ENCODE results near the gene WNT3A. TPM values are rescaled to one million over a fixed set of nuclear protein-coding genes. Genes with fewer than 3 reads are reported as not detected.

WNT3A gene
- total RNA-seq, 2 experiments from 2014 or later, result not detected

- peak overlapping the region; percentile 93 for H3K4me3 Mint-ChIP-seq
- no peaks in the 10 kb centered on the region for H3K9me3 Mint-ChIP-seq
- ATAC-seq (ENCODE audit: low read depth), result no peak
- peaks cover 23% of the 10 kb centered on the region for H3K4me1 Mint-ChIP-seq
- no peaks in the 10 kb centered on the region for H3K27me3 Mint-ChIP-seq
- peak overlapping the region; percentile 93 for H3K27ac Mint-ChIP-seq
- POLR2A ChIA-PET, result interaction anchor here (2.1 kb wide), 1 partner anchor 22 kb away, joined by 6 read pairs; the partner anchor contains the start of gene ARF1
- no peaks in the 10 kb centered on the region for H3K36me3 Mint-ChIP-seq
- no peak for DNase-seq
Measured at GRCh38 chr1:228104526-228105269, 97.9 kb downstream of the WNT3A start.

DNA sequence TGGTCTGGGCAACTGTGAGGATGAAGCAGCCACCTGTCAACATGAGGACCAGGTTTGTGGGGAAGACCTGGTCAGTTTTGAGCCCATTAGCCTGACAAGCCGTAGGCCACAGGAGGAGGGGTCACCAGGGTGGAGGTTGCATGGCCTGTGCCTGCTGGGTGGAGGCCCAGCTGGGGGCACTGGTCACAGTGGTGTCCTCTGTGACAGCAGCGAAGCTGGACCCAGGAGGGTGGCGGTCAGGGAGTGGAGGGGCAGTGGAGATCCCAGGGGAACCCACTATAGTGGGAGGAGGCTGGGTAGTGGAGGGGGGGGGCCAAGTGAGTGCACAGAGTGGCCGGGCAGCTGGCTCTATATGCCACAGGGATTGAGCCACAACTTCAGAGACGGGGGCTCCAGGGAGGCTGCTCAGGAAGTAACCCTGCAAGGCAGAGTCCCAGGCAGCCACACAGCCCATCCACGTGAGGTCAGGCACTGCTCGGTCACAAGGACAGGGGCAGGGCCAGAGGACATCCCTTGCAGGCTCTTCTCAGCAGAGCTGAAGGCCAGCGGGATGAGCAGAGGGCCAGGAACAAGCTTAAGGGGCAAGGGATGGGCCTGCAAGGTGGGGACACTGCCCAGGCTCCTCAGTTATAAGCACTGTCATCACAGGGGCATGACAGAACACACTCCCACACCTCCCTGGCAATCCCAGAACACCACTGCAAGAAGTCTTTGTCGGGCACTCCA, 98.6 kb downstream of the WNT3A start:
- Mint-ChIP-seq H3K4me1 (peaks cover 28% of the 10 kb centered on the region), H3K4me3 (no peak overlapping the region), H3K9me3 (no peaks in the 10 kb centered on the region), H3K27me3 (no peaks in the 10 kb centered on the region), H3K36me3 (no peaks in the 10 kb centered on the region), H3K27ac (no peak overlapping the region)
- POLR2A ChIA-PET, result interaction anchor here (2.1 kb wide), 1 partner anchor 23 kb away, joined by 6 read pairs; the partner anchor contains the start of gene ARF1
- ATAC-seq (ENCODE audit: low read depth) (no peak), DNase-seq (no peak)

GRCh38 chr1:228105996-228106799, 99.4 kb downstream of the WNT3A start:
- H3K27me3 Mint-ChIP-seq, result peaks cover 2% of the 10 kb centered on the region
- H3K4me1 Mint-ChIP-seq, result peaks cover 28% of the 10 kb centered on the region
- peaks cover 2% of the 10 kb centered on the region for H3K36me3 Mint-ChIP-seq
- POLR2A ChIA-PET, result interaction anchor here (1.0 to 2.1 kb wide), 2 partner anchors 24 to 58 kb away, joined by 6 to 7 read pairs; partner anchors contain the start of genes ARF1 and IBA57
- no peak overlapping the region for H3K4me3 Mint-ChIP-seq
- DNase-seq, result no peak
- no peaks in the 10 kb centered on the region for H3K9me3 Mint-ChIP-seq
- no peak overlapping the region for H3K27ac Mint-ChIP-seq
- ATAC-seq (ENCODE audit: low read depth), result no peak

DNA sequence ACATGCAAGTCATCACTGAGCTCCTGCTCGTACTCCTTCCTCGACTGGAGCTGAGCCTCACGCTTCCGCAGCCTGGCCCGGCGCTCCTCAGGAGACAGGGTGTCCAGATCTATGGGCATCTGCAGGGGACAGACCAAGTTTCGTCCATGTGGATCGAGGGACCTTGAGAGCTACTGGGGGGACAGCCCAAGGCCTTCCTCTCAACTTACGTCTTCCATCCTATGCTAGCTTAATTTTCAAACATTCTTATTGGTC, 99.9 kb downstream of the WNT3A start:
- no peaks in the 10 kb centered on the region for H3K9me3 Mint-ChIP-seq
- H3K4me1 Mint-ChIP-seq, result peaks cover 23% of the 10 kb centered on the region
- no peak overlapping the region for H3K4me3 Mint-ChIP-seq
- no peak overlapping the region for H3K27ac Mint-ChIP-seq
- peaks cover 2% of the 10 kb centered on the region for H3K27me3 Mint-ChIP-seq
- H3K36me3 Mint-ChIP-seq, result peaks cover 2% of the 10 kb centered on the region
- ATAC-seq (ENCODE audit: low read depth) (no peak), DNase-seq (no peak)
- POLR2A ChIA-PET, result interaction anchor here (1.0 to 2.1 kb wide), 2 partner anchors 24 to 58 kb away, joined by 6 to 7 read pairs; partner anchors contain the start of genes ARF1 and IBA57

DNA sequence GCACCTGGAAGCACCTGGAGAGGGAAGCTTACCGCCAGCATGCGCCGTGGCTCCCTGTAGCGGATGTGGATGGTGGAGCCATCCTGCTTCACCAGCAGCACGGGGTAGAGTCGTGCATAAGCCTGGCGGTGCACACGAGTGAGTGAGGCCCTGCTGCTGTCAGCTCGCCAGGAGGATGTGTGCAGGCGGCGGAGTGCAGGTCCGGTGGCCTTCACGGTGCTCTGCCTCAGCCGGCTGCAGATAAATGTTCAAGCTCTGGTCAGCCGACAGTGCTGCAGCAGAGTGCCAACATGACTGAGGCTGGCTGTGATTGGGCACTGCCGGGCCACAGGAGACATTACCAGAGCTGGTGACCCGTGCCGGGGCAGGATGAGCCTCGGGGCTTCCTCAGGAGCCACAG, 100.8 kb downstream of the WNT3A start:
- no peak for ATAC-seq (ENCODE audit: low read depth)
- peak overlapping the region; percentile 98 for H3K4me3 Mint-ChIP-seq
- H3K27me3 Mint-ChIP-seq, result peaks cover 2% of the 10 kb centered on the region
- DNase-seq, result no peak
- POLR2A ChIA-PET, result no interaction called here
- peaks cover 2% of the 10 kb centered on the region for H3K36me3 Mint-ChIP-seq
- no peaks in the 10 kb centered on the region for H3K9me3 Mint-ChIP-seq
- peak overlapping the region; percentile 96 for H3K27ac Mint-ChIP-seq
- H3K4me1 Mint-ChIP-seq, result peaks cover 23% of the 10 kb centered on the region

- ATAC-seq (ENCODE audit: low read depth), result no peak
- H3K9me3 Mint-ChIP-seq, result no peaks in the 10 kb centered on the region
- peak overlapping the region; percentile 98 for H3K4me3 Mint-ChIP-seq
- POLR2A ChIA-PET, result interaction anchor here (0.7 to 0.8 kb wide), 3 partner anchors 26 to 351 kb away, joined by 3 to 5 read pairs (median 4); partner anchors contain the start of gene ARF1
- peaks cover 2% of the 10 kb centered on the region for H3K36me3 Mint-ChIP-seq
- H3K4me1 Mint-ChIP-seq, result peaks cover 23% of the 10 kb centered on the region
- peak overlapping the region; percentile 96 for H3K27ac Mint-ChIP-seq
- no peak for DNase-seq
- H3K27me3 Mint-ChIP-seq, result peaks cover 2% of the 10 kb centered on the region
Measured at GRCh38 chr1:228108055-228108690, 101.4 kb downstream of the WNT3A start.

GRCh38 chr1:228108742-228109072, 101.9 kb downstream of the WNT3A start:
- H3K27me3 Mint-ChIP-seq, result peaks cover 2% of the 10 kb centered on the region
- POLR2A ChIA-PET, result interaction anchor here (0.7 to 1.7 kb wide), 4 partner anchors 27 to 350 kb away, joined by 3 to 5 read pairs (median 4); partner anchors contain the start of genes ARF1 and IBA57
- peak overlapping the region; percentile 98 for H3K4me3 Mint-ChIP-seq
- H3K36me3 Mint-ChIP-seq, result peaks cover 2% of the 10 kb centered on the region
- ATAC-seq (ENCODE audit: low read depth), result no peak
- H3K27ac Mint-ChIP-seq, result peak overlapping the region; percentile 96
- peaks cover 23% of the 10 kb centered on the region for H3K4me1 Mint-ChIP-seq
- no peaks in the 10 kb centered on the region for H3K9me3 Mint-ChIP-seq
- no peak for DNase-seq

GRCh38 chr1:228109073-228109961, 102.5 kb downstream of the WNT3A start, which contains the start of gene MRPL55:
MRPL55 (minus strand) TSS chr1:228109299; CDS start chr1:228108260, 1,039 bp downstream.
- ATAC-seq (ENCODE audit: low read depth) (peak; percentile 93), DNase-seq (peak; percentile 100)
- Mint-ChIP-seq H3K4me3 (peak within 1 kb of the TSS; percentile 98), H3K9me3 (no peaks in the 10 kb centered on the region), H3K36me3 (peaks cover 2% of the 10 kb centered on the region), H3K27ac (peak within 1 kb of the TSS; percentile 96), H3K27me3 (peaks cover 2% of the 10 kb centered on the region), H3K4me1 (peaks cover 20% of the 10 kb centered on the region)
- POLR2A ChIA-PET, result interaction anchor here (0.6 to 2.0 kb wide), 12 partner anchors 9 to 350 kb away, joined by 3 to 11 read pairs (median 4); partner anchors contain the start of genes ARF1, GUK1, IBA57 and TRIM11

DNA sequence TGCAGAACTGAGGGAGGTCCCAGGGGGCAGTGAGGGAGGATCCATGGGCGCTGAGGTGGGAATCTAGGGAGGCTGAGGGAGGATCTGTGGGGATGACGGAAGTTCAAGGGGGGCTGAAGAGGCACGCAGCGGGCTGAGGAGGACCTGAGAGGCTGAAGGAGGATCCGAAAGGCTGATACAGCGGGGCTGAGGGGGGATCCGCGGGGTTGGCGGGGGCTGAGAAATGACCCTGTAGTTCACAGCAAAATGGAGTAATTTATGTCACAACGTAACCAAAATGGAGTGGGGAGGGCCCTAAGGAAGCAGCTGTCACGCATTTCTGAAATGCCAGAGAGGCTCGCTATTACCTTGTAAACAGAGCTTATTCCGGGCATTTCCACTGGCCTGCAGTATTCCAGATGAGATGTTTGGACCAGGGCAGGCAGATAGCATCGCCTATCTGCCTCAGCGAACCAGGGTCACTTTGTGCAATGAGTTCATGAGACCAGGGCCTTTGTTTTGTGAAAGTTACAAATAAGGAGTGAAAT, 103.2 kb downstream of the WNT3A start:
- Mint-ChIP-seq H3K27ac (peak overlapping the region; percentile 96), H3K27me3 (peaks cover 2% of the 10 kb centered on the region), H3K36me3 (peaks cover 2% of the 10 kb centered on the region), H3K9me3 (no peaks in the 10 kb centered on the region), H3K4me1 (peaks cover 16% of the 10 kb centered on the region), H3K4me3 (peak overlapping the region; percentile 98)
- DNase-seq (peak; percentile 38), ATAC-seq (ENCODE audit: low read depth) (no peak)
- POLR2A ChIA-PET, result interaction anchor here (0.6 to 2.0 kb wide), 10 partner anchors 8 to 349 kb away, joined by 3 to 11 read pairs (median 4); partner anchors contain the start of genes ARF1, GUK1, IBA57 and TRIM11

DNA sequence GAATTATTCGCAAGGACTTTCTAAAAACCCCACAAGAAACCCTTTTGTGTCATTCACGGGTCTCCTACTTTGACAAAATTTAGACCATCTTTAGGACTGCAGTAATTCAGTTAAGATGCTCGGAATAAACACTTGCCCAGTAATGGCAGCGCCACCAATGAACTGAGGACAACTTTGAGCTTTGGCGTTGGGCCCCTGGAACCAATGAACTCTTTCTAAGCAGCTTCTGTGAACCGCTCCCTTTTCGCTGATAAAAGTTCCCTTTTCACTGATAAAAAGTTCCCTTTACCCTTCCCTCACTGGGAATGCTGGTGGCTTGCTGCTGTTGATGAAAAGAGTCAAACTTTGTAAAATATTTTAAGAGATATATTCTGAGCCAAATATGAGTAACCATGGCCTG, 103.8 kb downstream of the WNT3A start:
- H3K4me1 Mint-ChIP-seq, result peaks cover 16% of the 10 kb centered on the region
- DNase-seq, result no peak
- no peak overlapping the region for H3K4me3 Mint-ChIP-seq
- peaks cover 2% of the 10 kb centered on the region for H3K36me3 Mint-ChIP-seq
- peaks cover 2% of the 10 kb centered on the region for H3K27me3 Mint-ChIP-seq
- no peak overlapping the region for H3K27ac Mint-ChIP-seq
- H3K9me3 Mint-ChIP-seq, result no peaks in the 10 kb centered on the region
- no peak for ATAC-seq (ENCODE audit: low read depth)
- POLR2A ChIA-PET, result interaction anchor here (0.7 to 2.0 kb wide), 5 partner anchors 26 to 55 kb away, joined by 3 to 11 read pairs (median 4); partner anchors contain the start of genes ARF1, GUK1 and IBA57
